ENCODE measurements around the gene GRM8. TPM values are rescaled to one million over a fixed set of nuclear protein-coding genes. Genes with fewer than 3 reads are reported as not detected.

GRM8 gene
- polyA plus RNA-seq, 2 of the 4 experiments (the other 2 are of a cell fraction) = 0.06 TPM; not detected in 1

- CTCF ChIA-PET = interaction anchor here (0.7 to 1.8 kb wide), 4 partner anchors 9 to 263 kb away, joined by 3 to 4 read pairs (median 4); no protein-coding TSS in a partner anchor
- TF ChIP-seq TFCP2L1 (CRISPR knock-in tag; IDR thresholded peaks at IDR 0.05) = no peak
- TF ChIP-seq HES2 (IDR thresholded peaks at IDR 0.05) = no peak
- no peak for TF ChIP-seq FOSL2 (IDR thresholded peaks at IDR 0.05)
- no peak for TF ChIP-seq FOSL2 (CRISPR knock-in tag; IDR thresholded peaks at IDR 0.05)
- no peak for TF ChIP-seq JUN (IDR thresholded peaks at IDR 0.05)
- no peak for TF ChIP-seq CBX8 (IDR thresholded peaks at IDR 0.05)
- TF ChIP-seq RARB (CRISPR knock-in tag; IDR thresholded peaks at IDR 0.05) = no peak
- TF ChIP-seq ZC3H11A (IDR thresholded peaks at IDR 0.05) = no peak
- ATAC-seq (0 out of 6 replicates have a peak, but pooled peaks of 1 of the 2 experiments have one; percentile 3), DNase-seq (ENCODE audit: low read depth in 1 of 2, low spot score in 1 of 2) (peak in 1 of 2 experiments; percentile 15), FAIRE-seq (no peak)
- Histone ChIP-seq H3K27ac (no peak overlapping the region), H3K4me3 (peak overlapping the region; percentile 56), H3K4me1 (peaks cover 14% of the 10 kb centered on the region), H3K9me3 (no peaks in the 10 kb centered on the region), H3K4me2 (peak overlapping the region; percentile 99)
- WGBS (ENCODE audit: missing lambda C conversion rate) = 11% methylated on average over 46 of the region's 81 CpGs
- POLR2A ChIA-PET = interaction anchor here (1.3 kb wide), 1 partner anchor 141 kb away, joined by 3 read pairs; the partner anchor contains the start of gene ZNF800
Observed at GRCh38 chr7:127251465-127252376, 1.0 kb downstream of the GRM8 start.

- H3K9me3 ChIP-seq = no peaks in the 10 kb centered on the region
- ATAC-seq (no peak), FAIRE-seq (no peak), DNase-seq (ENCODE audit: low read depth in 1 of 2, low spot score in 1 of 2) (no peak)
- peak overlapping the region; percentile 99; the same call in 1 of the 3 replicates for H3K4me2 ChIP-seq
- CTCF ChIA-PET = interaction anchor here (1.0 to 1.4 kb wide), 4 partner anchors 9 to 958 kb away, joined by 3 to 4 read pairs (median 4); no protein-coding TSS in a partner anchor
- WGBS (ENCODE audit: missing lambda C conversion rate) = 53% methylated on average over 23 of the region's 23 CpGs
- H3K4me1 ChIP-seq = peaks cover 14% of the 10 kb centered on the region
- H3K4me3 ChIP-seq = no peak overlapping the region
- TF ChIP-seq KDM5A (IDR thresholded peaks at IDR 0.05) (no peak), CEBPB (IDR thresholded peaks at IDR 0.05) (0 out of 4 replicates have a peak, but pooled peaks of 1 of the 2 experiments have one; percentile 32)
- H3K27ac ChIP-seq = no peak overlapping the region
- POLR2A ChIA-PET = interaction anchor here (1.3 kb wide), 1 partner anchor 141 kb away, joined by 3 read pairs; the partner anchor contains the start of gene ZNF800
Observed at GRCh38 chr7:127251036-127251464, 1.7 kb downstream of the GRM8 start.

GRCh38 chr7:127250312-127251035 lies 2.3 kb downstream of the GRM8 start:
- POLR2A ChIA-PET = interaction anchor here (1.3 kb wide), 1 partner anchor 142 kb away, joined by 3 read pairs; the partner anchor contains the start of gene ZNF800
- FAIRE-seq = no peak

GRCh38 chr7:127245607-127246006 lies 7.1 kb downstream of the GRM8 start:
- no peak overlapping the region for H3K4me3 ChIP-seq
- no peak overlapping the region for H3K27ac ChIP-seq
- no peaks in the 10 kb centered on the region for H3K4me1 ChIP-seq
- DNase-seq (ENCODE audit: low read depth in 1 of 2, low spot score in 1 of 2) (no peak), FAIRE-seq (no peak), ATAC-seq (no peak)
- 4% methylated on average over 1 of the region's 1 CpG for WGBS (ENCODE audit: missing lambda C conversion rate)
- CTCF ChIA-PET = interaction anchor here (0.9 to 2.3 kb wide), 3 partner anchors 9 to 102 kb away, joined by 3 to 11 read pairs (median 4); no protein-coding TSS in a partner anchor
- H3K9me3 ChIP-seq = no peaks in the 10 kb centered on the region
- no peak overlapping the region for H3K4me2 ChIP-seq
- POLR2A ChIA-PET = no interaction called here
- TF ChIP-seq ELK1 (IDR thresholded peaks at IDR 0.05; ENCODE audit: low read depth, low read length) (no peak), HOXA7 (CRISPR knock-in tag; IDR thresholded peaks at IDR 0.05) (no peak), FOXS1 (CRISPR knock-in tag; IDR thresholded peaks at IDR 0.05) (no peak), POLR2AphosphoS2 (conservative IDR thresholded peaks at IDR 0.05; ENCODE audit: low read length) (no peak), ZSCAN20 (CRISPR knock-in tag; IDR thresholded peaks at IDR 0.05) (no peak), KDM5A (IDR thresholded peaks at IDR 0.05) (no peak), CBX2 (IDR thresholded peaks at IDR 0.05; ENCODE audit: borderline replicate concordance, low read depth) (no peak), REST (IDR thresholded peaks at IDR 0.05) (no peak), HEYL (CRISPR knock-in tag; IDR thresholded peaks at IDR 0.05) (no peak), GATA3 (IDR thresholded peaks at IDR 0.05; ENCODE audit: borderline replicate concordance) (no peak), RNF2 (IDR thresholded peaks at IDR 0.05; ENCODE audit: borderline replicate concordance, low read depth) (no peak), ESRRA (IDR thresholded peaks at IDR 0.05; ENCODE audit: borderline replicate concordance, low read length) (no peak), NFE2L2 (conservative IDR thresholded peaks at IDR 0.05; ENCODE audit: low read length) (no peak)

More at GRCh38 chr7:127250312-127251035, 2.3 kb downstream of the GRM8 start:
- ATAC-seq (no peak), DNase-seq (ENCODE audit: low read depth in 1 of 2, low spot score in 1 of 2) (peak in 1 of 2 experiments; percentile 4)
- CTCF ChIA-PET = interaction anchor here (1.0 to 1.4 kb wide), 3 partner anchors 8 to 958 kb away, joined by 3 to 4 read pairs (median 3); no protein-coding TSS in a partner anchor
- Histone ChIP-seq H3K27ac (no peak overlapping the region), H3K4me3 (no peak overlapping the region), H3K4me2 (no peak overlapping the region), H3K9me3 (no peaks in the 10 kb centered on the region), H3K4me1 (peaks cover 14% of the 10 kb centered on the region)
- WGBS (ENCODE audit: missing lambda C conversion rate) = 16% methylated on average over 12 of the region's 12 CpGs
- TF ChIP-seq FOSL2 (IDR thresholded peaks at IDR 0.05) (no peak), FOSL2 (CRISPR knock-in tag; IDR thresholded peaks at IDR 0.05) (no peak), RAD21 (conservative IDR thresholded peaks at IDR 0.05 in 1 of 2, IDR thresholded peaks at IDR 0.05 in 1 of 2) (0 out of 5 replicates have a peak, but pooled peaks of 1 of the 2 experiments have one; percentile 17)
